Occipital lobe (tissue), 2 donors: ENCODE results near the gene ZRSR2. TPM values are rescaled to one million over a fixed set of nuclear protein-coding genes. Genes with fewer than 3 reads are reported as not detected.
"Not testable (repeated sequence)": the region's sequence is repeated elsewhere in the genome, so short reads cannot be mapped to it uniquely, and the experiment has no call there.

Experiments used
- DNase-seq: peaks from one replicate; lab custom pipeline; 2025; lab: John Stamatoyannopoulos, UW
- total RNA-seq: library from RNA; depleted of rRNA; stranded (reverse); fragments of >200 nt; gene quantifications from one replicate; pipeline ENCODE4 v1.2.3, GENCODE V29; 2014

The ZRSR2 gene, protein sequence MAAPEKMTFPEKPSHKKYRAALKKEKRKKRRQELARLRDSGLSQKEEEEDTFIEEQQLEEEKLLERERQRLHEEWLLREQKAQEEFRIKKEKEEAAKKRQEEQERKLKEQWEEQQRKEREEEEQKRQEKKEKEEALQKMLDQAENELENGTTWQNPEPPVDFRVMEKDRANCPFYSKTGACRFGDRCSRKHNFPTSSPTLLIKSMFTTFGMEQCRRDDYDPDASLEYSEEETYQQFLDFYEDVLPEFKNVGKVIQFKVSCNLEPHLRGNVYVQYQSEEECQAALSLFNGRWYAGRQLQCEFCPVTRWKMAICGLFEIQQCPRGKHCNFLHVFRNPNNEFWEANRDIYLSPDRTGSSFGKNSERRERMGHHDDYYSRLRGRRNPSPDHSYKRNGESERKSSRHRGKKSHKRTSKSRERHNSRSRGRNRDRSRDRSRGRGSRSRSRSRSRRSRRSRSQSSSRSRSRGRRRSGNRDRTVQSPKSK
- 7.0 TPM for total RNA-seq

DNA sequence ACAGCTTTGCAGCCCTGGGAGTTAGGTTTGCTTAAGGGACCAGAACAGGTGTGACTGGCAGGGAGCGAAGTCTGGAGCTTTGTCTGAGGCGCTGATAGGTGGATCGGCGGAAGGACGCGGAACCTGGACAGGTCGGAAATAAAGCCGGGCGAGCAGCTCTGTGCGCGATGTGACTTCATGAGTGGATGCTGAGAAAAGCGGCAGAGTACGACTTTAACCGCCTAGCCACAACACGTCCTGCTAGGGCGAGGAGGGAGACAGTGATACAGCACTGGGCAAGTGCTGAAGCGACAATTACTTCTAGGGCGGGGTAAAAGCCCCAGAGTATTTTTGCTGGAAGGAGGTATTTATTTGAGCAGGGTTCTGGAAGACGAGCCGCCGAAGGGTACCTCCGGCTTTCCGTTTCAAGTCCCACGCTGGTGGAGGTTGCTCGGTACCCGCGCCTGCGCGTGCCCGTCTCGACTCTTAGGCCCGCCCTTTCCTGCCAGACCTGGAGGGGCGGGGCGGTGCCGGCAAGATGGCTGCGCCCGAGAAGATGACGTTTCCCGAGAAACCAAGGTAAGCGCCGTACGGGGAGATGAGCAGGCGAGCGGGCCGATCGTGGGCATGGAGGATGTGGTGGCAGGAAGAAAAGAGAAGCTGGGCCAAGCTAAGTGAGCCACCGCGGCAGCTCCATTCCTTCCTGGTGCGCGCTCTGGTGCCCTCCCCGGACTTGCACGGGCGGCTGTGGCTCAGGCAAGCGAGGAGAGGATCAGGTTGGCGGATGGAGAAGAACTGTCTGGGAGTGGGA is at the start of gene ZRSR2:
Gene ZRSR2 (plus strand): TSS at position 506 of the 790 bp plus-strand sequence. CDS start 12 bp downstream, at position 518.
- peak; percentile 50 for DNase-seq

DNA sequence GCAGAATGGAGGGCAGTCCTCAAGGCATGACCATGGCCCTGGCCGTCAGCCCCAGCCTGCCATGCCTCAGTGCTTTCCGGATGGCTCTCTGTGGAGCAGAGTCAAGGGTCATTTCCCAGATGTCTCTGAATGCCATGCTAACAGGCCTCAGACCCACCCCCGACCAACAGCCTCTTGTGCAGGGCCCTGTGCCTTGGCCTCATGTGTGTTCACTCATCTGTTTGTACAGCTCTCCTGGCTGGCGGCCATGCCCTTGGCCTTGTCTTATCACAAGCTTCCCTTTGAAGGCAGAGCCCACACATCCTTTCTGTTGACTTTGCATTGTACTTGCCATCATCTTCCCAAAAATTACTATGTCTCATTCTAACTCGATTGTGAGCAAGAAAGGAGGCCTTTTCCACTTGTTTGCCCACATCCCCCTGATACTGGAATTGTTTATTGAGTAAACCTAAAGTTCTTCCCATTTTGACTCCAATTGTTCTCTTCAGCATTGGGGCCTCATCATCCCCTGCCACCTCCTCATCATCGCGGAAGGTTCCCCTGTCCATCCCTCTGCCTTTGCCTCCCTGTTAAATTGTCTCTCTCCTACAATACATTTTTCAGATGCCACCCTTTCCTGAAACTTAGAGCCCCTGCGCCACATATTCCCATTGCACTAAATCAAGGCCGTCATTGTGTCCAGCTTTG is 46.0 kb upstream of the ZRSR2 start:
- no peak for DNase-seq

DNA sequence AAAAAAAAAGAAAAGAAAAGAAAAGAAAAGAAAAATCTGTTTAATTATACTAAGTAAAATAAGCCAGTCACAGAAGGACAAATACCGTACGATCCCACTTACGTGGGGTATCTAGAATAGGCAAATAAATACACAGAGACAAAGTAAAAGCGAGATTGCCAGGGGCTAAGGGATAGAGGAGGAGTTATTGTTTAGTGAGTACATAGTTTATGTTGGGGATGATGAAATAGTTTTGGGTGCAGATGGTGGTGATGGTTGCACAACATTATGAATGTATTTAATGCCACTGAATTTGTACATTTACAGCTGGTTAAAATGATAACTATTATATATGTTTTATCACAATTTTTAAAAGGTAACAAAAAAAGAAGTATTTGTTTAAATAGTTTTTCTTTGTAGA is 45.1 kb upstream of the ZRSR2 start:
- no peak for DNase-seq

DNA sequence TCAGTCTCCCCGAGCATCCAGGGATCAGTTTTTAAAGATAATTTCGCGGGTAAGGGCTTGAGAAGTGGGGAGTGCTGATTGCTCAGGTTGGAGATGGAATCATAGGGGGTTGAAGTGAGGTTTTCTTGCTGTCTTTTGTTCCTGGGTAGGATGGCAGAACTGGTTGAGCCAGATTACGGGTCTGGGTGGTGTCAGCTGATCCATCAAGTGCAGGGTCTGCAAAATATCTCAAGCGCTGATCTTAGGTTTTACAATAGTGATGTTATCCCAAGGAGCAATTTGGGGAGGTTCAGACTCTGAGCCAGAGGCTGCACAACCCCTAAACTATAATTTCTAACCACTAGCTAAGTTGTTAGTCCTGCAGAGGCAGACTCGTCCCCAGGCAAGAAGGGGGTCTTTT is 43.6 kb upstream of the ZRSR2 start:
- not testable (repeated sequence) for DNase-seq

DNA sequence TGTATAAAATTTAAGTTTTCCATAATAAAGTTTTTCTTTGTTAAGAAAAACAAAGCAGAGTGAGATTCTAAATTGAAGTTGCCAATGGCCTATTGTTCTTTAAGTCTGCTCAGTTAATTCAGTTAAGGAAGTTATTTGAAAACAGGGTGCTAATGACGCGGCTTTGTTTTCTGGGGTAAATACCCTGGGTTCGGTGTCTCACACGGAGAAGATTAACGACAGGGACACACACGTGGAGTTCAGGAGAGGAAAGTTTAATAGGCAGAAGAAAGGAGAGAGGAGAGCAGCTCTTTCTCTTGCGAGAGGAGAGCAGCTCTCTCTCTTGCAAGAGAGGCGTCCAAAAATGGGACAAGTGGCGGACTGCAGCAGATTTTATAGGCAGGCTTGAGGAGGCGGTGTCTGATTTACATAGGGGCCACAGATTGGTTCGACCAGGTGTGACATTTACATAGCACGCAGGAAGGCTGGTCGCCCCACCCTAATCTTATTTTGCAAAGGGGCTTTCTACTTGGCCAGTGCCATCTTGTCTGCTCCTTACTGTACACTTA is 42.6 kb upstream of the ZRSR2 start:
- DNase-seq = no peak

DNA sequence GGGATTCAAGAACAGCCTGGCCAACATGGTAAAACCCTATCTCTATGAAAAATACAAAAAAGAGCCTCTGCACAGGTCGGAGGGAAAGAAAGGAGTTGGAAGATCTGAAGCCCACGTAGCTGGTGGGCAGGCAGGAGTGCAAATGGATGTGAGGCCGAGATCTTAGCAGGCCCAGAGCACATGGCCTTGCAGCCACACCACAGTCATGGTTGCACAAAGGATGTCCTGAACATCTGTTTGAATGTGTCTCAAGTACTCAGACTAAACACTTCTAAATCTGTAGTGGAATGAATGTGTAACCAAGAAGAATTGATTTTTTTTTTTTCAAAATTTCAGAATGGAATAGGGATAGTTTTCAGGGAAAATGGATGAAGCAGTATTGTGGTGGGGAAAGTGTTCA is 41.4 kb upstream of the ZRSR2 start:
- no peak for DNase-seq

DNA sequence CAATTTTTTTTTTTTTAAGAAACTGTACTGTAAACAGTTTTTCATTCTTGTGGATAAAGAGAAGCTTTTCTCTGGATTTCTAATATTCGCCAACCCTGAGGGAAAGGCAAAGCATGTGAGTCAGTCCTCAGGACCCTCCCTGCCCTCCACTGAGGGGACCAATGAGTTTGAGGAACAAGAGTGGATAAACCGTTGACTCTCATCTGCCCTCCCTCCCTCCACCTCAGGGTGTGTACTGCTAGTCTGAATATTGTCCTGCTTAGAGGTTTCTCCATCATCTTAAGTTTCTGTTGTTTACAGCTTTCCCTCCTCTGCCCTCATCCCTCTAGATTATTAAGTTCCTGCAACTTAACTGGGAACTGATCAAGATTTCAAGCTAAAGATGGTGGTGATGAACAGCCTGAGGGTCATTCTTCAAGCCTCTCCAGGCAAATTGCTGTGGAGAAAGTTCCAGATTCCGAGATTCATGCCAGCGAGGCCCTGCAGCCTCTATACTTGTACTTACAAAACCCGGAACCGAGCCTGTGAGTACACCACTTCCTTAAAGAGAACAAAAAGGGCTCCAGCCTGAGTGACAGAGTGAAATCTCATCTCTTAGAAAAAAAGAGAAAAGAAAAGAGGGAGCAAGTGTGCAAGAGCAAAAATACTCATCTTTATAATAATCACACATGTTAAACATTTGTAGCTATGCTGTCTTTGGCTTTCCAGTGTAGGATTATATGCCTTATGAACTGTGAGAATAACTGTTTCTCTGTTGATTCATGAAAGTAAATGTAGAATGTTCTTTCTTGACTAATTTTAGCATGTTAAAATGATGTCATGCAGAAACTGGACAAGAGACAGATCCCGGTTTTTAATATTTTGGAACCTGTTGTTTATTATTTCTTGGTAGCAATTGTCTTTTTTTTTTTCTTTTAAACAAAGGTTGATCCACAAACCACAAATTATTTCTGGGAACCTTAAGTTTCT is 40.4 kb upstream of the ZRSR2 start:
- no peak for DNase-seq

DNA sequence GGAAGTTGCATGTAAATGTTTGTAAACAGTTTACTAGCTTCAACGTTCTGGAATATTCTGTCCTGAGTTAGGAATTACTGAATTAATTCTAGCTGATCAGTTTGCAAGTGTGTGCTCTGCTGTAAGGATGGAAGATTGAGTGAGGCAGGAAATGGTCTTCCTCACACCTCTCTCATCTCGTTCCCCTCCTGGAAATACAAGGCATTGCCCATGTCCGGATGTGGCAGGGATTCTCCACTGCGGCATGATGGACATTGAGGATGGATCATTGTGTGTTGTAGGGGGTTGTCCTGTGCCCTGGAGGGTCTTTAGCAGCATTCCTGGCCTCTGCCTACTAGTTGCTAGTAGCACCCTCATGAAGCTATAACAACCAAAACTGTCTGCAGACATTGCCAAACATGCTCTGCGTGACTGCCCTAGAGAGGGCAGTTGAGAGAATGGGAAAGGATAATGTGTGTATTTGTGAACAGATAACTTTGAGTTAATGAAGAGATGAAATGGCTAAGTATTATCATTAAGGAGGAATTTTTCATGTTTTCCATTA is 39.6 kb upstream of the ZRSR2 start:
- no peak for DNase-seq

DNA sequence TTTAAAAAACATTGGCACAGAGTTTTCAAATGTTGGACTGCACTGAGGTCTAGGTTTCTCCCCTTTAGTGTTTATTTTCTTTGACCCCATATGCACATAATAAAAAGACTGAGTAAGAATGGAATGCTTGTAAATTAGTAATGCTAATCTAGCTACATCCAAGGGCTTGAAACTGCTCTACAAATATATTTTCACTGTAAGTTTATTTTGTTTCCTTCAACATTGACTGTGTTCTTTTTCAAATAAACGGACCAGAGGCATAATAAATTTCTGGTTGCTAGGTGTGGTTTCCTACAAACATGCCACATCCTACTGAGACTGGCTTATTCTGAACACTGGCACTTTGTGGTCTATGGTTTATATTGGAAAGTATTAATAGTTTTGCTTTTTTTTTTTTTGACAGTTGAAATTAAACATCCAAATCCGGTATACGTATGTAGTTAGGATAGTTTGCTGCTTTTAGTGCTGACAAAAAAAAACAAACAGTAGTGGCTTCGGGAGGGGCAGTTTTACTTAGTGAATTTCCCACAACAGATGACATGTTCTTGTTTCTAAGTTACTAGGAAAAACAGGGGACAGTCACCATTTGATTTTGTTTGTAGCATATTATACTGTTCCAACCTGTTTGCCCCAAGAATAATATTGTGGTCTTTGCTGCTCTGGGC is 39.0 kb upstream of the ZRSR2 start:
- DNase-seq = no peak

DNA sequence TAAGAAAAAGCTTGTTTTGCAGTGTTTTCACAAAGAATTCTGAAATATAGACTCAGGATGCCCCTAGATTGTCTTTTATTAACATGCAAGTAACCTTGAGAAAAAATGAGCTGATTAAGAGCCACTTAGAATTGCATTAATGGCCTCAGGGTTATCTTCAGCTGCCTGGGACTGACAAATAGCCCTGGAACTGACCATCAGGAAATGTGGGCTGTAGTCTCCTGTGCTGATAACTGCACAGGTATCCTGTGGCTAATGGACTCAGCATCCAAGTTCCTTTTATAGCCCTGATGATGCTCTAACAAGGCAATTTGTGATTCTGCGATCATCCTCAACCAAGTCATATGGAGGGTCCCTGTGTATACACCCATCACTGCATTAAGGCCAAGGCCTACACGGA is 35.2 kb upstream of the ZRSR2 start:
- DNase-seq = no peak

DNA sequence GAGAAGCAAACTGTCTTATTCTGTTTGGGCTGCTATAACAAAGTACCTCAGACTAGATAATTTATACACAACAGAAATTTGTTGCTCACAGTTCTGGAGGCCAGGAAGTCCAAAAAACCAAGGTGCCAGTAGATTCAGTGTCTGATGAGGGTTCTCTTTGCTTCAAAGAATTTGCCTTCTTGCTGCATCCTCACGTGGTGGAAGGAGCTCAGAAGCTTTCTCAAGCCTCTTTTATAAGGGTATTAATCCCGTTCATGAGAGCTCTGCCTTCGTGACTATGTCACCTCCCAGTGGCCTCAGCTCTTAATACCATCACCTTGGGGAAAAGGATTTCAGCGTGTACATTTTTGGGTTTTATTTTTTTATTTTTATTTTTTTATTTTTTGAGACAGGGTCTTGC is 32.1 kb upstream of the ZRSR2 start:
- DNase-seq = no peak

DNA sequence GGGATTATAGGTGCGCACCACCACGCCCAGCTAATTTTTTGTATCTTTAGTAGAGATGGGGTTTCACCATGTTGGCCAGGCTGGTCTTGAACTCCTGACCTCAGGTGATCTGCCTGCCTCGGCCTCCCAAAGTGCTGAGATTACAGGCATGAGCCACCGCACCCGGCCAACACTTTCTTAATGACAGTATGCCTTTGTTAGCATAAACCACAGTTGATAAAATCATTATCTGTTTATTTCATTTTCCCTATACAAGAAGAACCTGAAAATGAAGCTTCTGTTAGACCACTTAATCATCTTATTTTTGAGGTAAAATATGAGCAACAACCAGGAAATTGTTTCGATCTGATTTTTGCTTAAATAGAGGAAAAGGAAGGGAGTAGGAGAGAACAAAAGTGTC is 30.4 kb upstream of the ZRSR2 start:
- not testable (repeated sequence) for DNase-seq

DNA sequence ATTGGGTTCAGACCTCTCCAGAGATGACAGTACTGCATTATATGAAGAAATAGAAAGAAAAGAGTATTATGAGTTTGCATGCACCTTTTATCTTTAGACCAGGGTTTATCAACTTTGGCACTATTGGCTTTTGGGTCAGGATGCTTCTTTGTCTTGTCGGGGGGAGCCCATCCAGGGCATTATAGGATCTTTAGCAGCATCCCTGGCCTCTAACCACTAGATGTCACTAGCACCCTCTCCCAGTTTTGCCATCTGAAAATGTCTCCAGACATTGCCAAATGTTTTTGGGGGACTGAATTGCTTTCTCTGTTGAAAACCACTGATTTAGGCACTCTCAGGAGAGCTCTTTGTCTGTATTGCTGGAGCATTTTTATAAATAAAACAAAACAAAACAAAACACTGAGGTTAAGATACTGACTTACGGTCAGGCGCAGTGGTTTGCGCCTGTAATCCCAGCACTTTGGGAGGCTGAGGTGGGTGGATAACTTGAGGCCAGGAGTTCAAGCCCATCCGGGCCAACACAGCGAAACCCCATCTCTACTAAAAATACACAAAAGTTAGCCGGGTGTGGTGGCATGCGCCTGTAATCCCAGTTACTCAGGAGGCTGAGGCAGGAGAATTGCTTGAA is 28.6 kb upstream of the ZRSR2 start:
- peak; percentile 7 for DNase-seq

DNA sequence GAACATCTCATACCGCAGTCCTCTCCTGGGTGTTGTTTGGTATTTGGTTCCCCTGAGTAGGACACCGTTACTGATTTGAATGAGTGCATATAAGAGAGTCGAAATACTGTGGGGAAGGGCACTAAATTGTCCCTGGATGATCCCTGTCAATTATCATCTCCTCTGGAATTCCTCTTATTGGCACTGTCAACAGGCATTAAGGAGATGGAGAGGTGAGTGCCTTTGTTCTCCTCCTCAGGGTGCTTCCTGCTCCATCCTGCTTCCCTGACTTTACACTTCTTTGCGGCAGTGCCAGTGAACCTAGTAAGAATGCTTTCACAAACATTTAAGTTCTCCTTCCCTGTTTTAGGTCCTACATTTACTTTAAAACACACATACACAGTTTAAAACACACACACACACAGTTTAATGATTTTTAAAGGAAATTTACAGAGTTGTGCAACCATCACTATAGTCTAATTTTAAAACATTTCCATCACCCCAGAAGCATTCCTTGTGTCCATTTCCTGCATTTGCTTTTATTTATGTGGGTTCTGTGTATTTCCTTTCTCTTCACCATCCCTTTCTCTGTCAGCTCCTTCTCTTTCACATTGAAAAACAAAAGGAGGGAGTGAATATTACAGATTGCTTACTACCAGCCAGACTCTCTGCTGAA is 20.9 kb upstream of the ZRSR2 start:
- DNase-seq = no peak

DNA sequence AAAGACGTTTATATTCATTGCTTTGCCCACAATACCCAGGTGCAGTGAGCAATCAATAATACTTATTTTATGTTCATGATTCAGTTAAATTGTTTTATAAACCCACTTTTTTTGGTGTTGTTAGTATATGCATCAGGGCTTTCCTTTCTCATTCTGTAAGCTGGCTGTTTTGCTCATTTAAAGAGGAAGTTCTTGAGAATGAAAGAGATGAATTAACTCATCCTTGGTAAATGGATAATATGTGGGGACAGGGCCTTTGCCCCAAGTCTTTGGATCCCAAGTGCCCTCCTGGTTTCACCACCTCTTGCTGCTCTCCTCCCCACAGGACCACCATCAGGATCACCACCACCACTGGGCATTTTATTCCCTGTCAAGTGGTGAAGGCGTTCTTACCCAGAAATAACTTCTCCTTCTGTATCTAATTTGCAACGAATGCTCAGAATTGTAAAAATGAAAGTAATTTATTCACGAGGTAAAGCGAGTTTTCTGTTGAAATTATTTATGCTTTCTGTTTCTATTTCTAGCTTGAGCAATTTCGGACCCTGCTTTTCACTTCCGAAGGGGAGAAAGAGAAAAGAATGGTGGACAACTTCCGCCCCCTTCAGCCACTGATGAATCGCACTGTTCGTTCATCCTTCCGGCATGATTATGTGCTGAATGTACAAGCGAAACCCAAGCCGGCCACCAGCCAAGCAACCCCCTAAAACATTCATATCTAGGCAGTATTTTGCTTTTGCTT is 8.2 kb upstream of the ZRSR2 start:
- DNase-seq = no peak

DNA sequence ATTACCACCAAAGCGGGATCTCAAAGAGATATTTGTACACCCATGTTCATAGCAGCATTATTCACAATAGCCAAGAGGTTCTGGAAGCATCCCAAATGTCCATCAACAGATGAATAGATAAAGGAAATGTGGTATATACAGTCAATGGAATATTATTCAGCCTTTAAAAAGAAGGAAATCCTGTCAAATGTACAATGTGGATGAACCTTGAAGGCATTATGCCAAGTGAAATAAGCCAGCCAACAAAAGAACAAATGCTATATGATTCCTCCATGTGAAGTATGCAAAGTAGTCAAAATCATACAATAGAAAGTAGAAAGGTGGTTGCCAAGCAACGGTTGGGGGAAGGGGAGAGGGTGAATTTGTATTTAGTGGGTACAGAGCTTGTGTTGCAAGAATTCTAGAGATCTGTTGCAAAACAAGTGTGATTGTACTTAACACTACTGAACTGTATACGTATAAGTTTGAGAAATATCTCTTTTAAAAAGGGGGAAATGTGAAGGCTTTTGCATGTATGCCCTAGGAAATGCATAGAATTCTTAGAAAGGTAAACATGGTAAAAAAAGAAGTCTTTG is 5.0 kb upstream of the ZRSR2 start:
- no peak for DNase-seq

DNA sequence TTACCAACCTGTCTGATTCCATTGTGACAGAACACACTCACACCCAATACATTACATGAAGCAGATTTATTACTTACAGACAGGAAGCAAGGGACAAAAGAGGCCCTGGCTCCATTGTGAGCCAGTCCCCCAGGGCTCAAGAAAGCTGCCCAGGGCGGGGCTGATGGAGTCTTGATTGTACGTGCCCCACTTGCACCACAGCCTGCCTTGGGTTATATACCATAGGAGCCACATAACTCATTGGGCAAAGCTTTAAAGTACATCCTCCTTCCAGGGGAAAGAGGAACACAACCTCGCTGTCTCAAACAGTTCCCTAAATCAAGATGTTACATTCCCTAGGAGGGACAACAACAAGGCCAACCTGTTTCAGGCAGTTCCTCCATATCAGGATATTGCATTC is 3.4 kb upstream of the ZRSR2 start:
- DNase-seq = no peak
